ENCODE data around the gene DNAH6. TPM values are rescaled to one million over a fixed set of nuclear protein-coding genes. Genes with fewer than 3 reads are reported as not detected.

DNAH6 gene
- total RNA-seq, 2 donors from 2014 or later: 0.24 to 0.30 TPM

DNA sequence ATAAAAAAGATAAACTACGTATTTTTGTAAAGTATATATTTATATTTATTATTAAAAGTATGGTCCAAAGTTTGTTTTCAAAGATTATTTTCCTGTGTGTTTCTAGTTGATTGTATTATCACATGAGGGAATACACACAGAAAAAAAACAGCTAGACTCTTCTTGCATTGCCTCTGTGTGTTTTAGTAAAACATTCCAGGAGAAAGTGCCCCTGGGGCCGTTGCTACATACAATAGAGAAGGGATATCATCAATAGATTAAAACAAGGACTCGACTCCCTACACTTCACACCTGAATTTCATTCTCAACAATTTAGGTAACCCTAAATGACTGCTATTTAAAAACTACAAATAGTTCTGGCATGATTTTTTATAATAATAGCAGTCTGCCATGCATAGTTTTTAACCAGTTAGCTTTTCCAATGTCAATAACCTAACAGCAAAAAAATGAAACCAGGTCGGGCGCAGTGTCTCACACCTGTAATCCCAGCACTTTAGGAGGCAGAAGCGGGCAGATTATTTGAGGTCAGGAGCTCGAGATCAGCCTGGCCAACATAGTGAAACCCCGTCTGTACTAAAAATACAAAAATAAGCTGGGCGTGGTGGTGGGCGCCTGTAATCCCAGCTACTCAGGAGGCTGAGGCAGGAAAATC lies 171.3 kb downstream of the DNAH6 start:
- no peaks in the 10 kb centered on the region for H3K4me1 ChIP-seq
- no peaks in the 10 kb centered on the region for H3K27me3 ChIP-seq
- no peak overlapping the region for H3K4me3 ChIP-seq
- no peaks in the 10 kb centered on the region for H3K9me3 ChIP-seq
- DNase-seq (ENCODE audit: low spot score): no peak
- no peaks in the 10 kb centered on the region for H3K36me3 ChIP-seq
- H3K27ac ChIP-seq: no peak overlapping the region
- TF ChIP-seq, protein P1, sequence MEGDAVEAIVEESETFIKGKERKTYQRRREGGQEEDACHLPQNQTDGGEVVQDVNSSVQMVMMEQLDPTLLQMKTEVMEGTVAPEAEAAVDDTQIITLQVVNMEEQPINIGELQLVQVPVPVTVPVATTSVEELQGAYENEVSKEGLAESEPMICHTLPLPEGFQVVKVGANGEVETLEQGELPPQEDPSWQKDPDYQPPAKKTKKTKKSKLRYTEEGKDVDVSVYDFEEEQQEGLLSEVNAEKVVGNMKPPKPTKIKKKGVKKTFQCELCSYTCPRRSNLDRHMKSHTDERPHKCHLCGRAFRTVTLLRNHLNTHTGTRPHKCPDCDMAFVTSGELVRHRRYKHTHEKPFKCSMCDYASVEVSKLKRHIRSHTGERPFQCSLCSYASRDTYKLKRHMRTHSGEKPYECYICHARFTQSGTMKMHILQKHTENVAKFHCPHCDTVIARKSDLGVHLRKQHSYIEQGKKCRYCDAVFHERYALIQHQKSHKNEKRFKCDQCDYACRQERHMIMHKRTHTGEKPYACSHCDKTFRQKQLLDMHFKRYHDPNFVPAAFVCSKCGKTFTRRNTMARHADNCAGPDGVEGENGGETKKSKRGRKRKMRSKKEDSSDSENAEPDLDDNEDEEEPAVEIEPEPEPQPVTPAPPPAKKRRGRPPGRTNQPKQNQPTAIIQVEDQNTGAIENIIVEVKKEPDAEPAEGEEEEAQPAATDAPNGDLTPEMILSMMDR (IDR thresholded peaks at IDR 0.05): no peak

DNA sequence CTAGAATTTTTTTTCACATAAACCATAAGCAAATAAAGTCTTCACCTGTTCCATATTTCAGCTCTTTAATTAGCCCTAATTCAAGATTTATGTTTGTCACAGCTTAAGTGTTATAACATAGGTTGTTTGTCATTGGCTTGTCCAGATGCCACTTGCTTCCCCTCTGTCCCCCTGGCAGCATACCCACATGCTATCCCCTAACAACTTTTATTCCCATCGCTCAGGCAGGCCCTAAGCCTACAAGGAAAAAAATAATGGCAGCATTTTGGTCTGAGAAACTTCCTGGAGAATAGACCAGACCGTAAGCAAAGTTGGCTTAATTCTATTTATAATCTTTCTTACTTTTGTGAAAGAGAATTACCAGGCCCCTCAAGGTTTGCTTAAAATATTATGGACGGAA lies 173.9 kb downstream of the DNAH6 start:
- no peak overlapping the region for H3K4me3 ChIP-seq
- TF ChIP-seq, protein P1 (IDR thresholded peaks at IDR 0.05): no peak

DNA sequence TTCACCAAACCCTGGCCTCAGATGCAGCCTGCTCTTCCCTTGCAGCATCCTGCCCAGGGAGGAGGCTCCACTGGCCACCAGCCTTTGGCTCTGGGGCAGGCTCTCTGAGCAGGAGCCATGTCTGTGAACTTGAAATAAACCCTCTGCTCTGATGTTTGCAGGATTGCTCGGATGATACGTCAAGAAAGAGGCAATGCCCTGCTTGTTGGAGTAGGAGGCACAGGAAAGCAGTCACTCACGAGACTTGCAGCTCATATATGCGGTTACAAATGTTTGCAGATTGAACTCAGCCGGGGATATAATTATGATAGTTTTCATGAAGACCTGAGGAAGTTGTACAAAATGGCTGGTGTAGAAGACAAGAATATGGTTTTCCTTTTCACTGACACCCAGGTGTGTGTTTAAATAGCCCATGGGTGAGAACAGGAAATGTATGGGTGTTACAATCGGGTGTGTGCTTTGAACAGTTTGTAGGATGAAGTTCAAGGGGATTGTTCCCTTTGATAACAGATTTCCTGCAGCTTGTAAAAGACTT lies 177.9 kb downstream of the DNAH6 start:
- TF ChIP-seq, protein P1 (IDR thresholded peaks at IDR 0.05): no peak
- no peak for DNase-seq (ENCODE audit: low spot score)
- Histone ChIP-seq H3K36me3 (no peaks in the 10 kb centered on the region), H3K27me3 (no peaks in the 10 kb centered on the region), H3K4me1 (no peaks in the 10 kb centered on the region), H3K4me3 (no peak overlapping the region), H3K27ac (no peak overlapping the region), H3K9me3 (no peaks in the 10 kb centered on the region)

More for the DNA sequence above, 173.9 kb downstream of the DNAH6 start:
- Histone ChIP-seq H3K27me3 (no peaks in the 10 kb centered on the region), H3K36me3 (no peaks in the 10 kb centered on the region), H3K4me1 (no peaks in the 10 kb centered on the region), H3K9me3 (no peaks in the 10 kb centered on the region), H3K27ac (no peak overlapping the region)
- DNase-seq (ENCODE audit: low spot score): no peak

DNA sequence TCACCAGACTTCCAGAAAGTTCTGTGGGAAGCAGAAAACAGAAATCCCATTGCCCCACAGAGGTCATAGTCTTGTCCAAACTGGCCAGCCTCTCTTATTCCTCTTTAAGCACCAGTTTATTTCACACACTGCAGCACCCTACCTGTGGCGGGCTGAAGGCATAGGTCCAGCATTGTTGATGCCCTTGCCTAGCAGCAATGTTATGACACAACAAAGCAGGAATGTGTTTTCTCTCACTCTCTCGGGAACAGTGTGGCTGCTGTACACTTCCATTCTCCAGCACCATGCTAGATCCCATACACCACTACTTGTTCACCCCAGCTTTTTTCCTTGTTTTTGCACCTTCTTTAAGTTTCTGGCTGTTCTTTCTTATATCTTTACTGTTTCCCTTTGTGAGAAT lies 181.6 kb downstream of the DNAH6 start:
- DNase-seq (ENCODE audit: low spot score): no peak
- Histone ChIP-seq H3K4me3 (no peak overlapping the region), H3K4me1 (no peaks in the 10 kb centered on the region), H3K9me3 (no peaks in the 10 kb centered on the region), H3K27me3 (no peaks in the 10 kb centered on the region), H3K27ac (no peak overlapping the region), H3K36me3 (no peaks in the 10 kb centered on the region)
- TF ChIP-seq, protein P1 (IDR thresholded peaks at IDR 0.05): no peak

DNA sequence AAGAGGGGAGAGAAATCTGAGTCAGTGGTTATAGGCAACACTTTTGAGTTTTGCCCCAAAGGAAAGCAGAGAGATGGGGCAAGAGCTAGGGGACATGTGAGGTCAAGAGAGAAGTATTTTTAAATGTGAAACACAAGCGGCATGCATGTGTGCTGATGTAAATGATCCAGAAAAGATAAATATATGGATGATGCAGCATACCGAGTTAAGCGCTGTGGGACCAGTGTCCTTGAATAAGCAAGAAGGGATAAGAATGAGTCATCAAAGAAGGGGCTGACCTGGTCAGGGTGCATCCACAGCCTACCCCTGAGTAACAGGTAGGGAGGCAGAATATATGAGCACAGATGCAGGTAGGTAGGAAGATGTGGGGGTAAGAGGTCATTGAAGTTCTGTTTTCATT lies 183.7 kb downstream of the DNAH6 start:
- Histone ChIP-seq H3K9me3 (no peaks in the 10 kb centered on the region), H3K36me3 (no peaks in the 10 kb centered on the region), H3K27me3 (no peaks in the 10 kb centered on the region), H3K4me3 (no peak overlapping the region), H3K27ac (no peak overlapping the region), H3K4me1 (no peaks in the 10 kb centered on the region)
- DNase-seq (ENCODE audit: low spot score): no peak
- TF ChIP-seq, protein P1 (IDR thresholded peaks at IDR 0.05): no peak

DNA sequence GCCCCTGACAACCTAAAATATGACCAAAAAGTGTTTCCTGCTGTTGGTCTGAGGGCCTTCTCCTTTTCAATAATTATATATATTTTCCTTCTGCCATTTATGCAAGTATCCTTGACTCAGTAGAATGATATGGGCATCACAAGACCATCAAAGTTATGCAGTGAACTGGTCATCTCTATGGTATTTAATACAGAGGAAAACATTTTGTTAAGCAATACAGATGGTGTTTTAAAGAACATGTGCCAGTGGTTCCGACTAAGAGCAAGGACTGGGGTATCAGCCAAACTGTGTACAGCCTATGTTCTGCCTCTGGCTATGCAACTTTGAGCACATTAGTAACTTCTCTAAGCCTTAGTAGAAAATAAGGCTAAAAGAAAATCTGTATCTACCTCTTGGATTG lies 185.6 kb downstream of the DNAH6 start:
- H3K4me3 ChIP-seq: no peak overlapping the region
- no peaks in the 10 kb centered on the region for H3K27me3 ChIP-seq
- TF ChIP-seq, protein P1 (IDR thresholded peaks at IDR 0.05): no peak
- no peak overlapping the region for H3K27ac ChIP-seq
- DNase-seq (ENCODE audit: low spot score): no peak
- H3K9me3 ChIP-seq: no peaks in the 10 kb centered on the region
- H3K4me1 ChIP-seq: no peaks in the 10 kb centered on the region
- no peaks in the 10 kb centered on the region for H3K36me3 ChIP-seq
